Neural cell (in vitro differentiated cells): Measurements from ENCODE around the gene LYPD6B.

Experiments
- EP300 ChIP-seq: fragments of 450-650 bp; conservative IDR thresholded peaks from 2 replicates; pipeline ENCODE4 v1.6.1; 2014; ENCODE audit warnings: antibody characterized with exemption, mild to moderate bottlenecking, moderate library complexity; ENCODE audit not compliant: poor library complexity, severe bottlenecking
- EZH2 ChIP-seq: fragments of 200-600, 300-800 bp; shearing (Covaris generic), sonication (generic); IDR thresholded peaks from 2 replicates; pipeline ENCODE4 v1.6.1; 2014; ENCODE audit warnings: antibody characterized with exemption, low read length, borderline replicate concordance, mild to moderate bottlenecking; ENCODE audit not compliant: insufficient read depth, poor library complexity, severe bottlenecking
- POLR2AphosphoS5 ChIP-seq: IDR thresholded peaks from 2 replicates; pipeline ENCODE4 v1.6.1; 2012
- RAD21 ChIP-seq: fragments of 450-650 bp; conservative IDR thresholded peaks from 2 replicates; pipeline ENCODE4 v1.6.1; 2014; ENCODE audit warnings: antibody characterized with exemption, mild to moderate bottlenecking, moderate library complexity
- REST ChIP-seq: IDR thresholded peaks from 2 replicates; pipeline ENCODE4 v1.6.1; 2012; ENCODE audit warnings: borderline replicate concordance
- SMC3 ChIP-seq: fragments of 450-650 bp; conservative IDR thresholded peaks from 2 replicates; pipeline ENCODE4 v1.6.1; 2014; ENCODE audit warnings: antibody characterized with exemption, mild to moderate bottlenecking, moderate library complexity; ENCODE audit not compliant: poor library complexity
- TAF1 ChIP-seq: IDR thresholded peaks from 2 replicates; pipeline ENCODE4 v1.6.1; 2012; ENCODE audit warnings: low read depth
- TF ChIP-seq, protein P1 (sequence below): fragments of 450-650 bp; IDR thresholded peaks from 2 replicates; pipeline ENCODE4 v1.5.1; 2014; ENCODE audit warnings: antibody characterized with exemption, mild to moderate bottlenecking, moderate library complexity; ENCODE audit not compliant: poor library complexity, severe bottlenecking

DNA sequence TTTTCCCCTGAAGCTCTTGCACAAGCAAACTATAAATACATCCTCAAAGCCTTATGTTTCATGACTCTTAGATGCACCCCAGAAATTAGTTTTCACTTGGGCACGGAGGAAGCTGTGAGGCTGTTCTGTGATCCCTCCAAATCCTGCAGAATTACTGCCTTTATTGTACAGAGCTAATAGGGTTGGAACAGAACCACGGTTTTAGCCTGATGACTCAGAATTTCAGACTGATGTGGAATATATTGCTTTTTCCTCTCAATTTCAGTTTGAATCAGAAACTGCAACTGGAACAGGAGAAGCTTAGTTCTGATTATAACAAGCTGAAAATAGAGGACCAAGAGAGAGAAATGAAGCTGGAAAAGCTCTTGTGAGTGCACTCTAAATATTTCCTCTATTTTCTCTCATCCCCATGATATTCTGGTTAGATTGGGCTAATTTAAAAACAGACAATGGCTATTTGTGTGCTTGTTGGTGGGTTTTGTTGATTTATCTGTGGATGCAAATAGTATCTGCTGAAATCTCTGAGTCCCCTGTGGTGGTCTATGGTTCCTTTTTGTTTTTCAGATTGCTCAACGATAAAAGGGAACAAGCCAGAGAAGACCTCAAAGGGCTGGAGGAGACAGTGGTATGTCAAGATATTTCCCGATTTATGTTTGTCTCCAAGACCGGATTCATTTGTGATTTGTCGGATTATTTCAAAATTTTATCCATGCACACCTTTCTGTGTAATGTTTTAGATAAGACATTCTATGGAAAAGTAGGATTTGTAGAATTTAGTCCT is 38.2 kb upstream of the LYPD6B start:
- TF ChIP-seq RAD21 = no peak
- TF ChIP-seq, protein P1, sequence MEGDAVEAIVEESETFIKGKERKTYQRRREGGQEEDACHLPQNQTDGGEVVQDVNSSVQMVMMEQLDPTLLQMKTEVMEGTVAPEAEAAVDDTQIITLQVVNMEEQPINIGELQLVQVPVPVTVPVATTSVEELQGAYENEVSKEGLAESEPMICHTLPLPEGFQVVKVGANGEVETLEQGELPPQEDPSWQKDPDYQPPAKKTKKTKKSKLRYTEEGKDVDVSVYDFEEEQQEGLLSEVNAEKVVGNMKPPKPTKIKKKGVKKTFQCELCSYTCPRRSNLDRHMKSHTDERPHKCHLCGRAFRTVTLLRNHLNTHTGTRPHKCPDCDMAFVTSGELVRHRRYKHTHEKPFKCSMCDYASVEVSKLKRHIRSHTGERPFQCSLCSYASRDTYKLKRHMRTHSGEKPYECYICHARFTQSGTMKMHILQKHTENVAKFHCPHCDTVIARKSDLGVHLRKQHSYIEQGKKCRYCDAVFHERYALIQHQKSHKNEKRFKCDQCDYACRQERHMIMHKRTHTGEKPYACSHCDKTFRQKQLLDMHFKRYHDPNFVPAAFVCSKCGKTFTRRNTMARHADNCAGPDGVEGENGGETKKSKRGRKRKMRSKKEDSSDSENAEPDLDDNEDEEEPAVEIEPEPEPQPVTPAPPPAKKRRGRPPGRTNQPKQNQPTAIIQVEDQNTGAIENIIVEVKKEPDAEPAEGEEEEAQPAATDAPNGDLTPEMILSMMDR = no peak
- no peak for TF ChIP-seq EZH2
- TF ChIP-seq SMC3 = no peak
- no peak for TF ChIP-seq TAF1
- no peak for TF ChIP-seq POLR2AphosphoS5
- no peak for TF ChIP-seq EP300
- TF ChIP-seq REST = no peak
